Cardiac muscle cell (in vitro differentiated cells and primary cell): ENCODE measurements around the gene USP22. TPM values are rescaled to one million over a fixed set of nuclear protein-coding genes. Genes with fewer than 3 reads are reported as not detected.

Experiments
- DNase-seq, 2 donors: peaks; one replicate each; pipeline versions ENCODE4 v3.0.0 to v3.0.0-alpha.2; 2010 to 2017; ENCODE audit warnings: low read depth in 1 of 2, low spot score in 1 of 2
- H3K27ac ChIP-seq: fragments of 200-600 bp; sonication (generic); 2 replicates; pipeline ENCODE4 v1.5.1; 2016
- H3K27me3 ChIP-seq: fragments of 200-600 bp; sonication (generic); 2 replicates; pipeline ENCODE4 v1.6.0; 2016; ENCODE audit warnings: control low read depth
- H3K36me3 ChIP-seq: fragments of 200-600 bp; sonication (generic); 2 replicates; pipeline ENCODE4 v1.5.1; 2016; ENCODE audit warnings: control low read depth
- H3K4me1 ChIP-seq: fragments of 200-600 bp; sonication (generic); 2 replicates; pipeline ENCODE4 v1.8.1; 2017; ENCODE audit warnings: low read depth, mild to moderate bottlenecking, mixed run types
- H3K4me3 ChIP-seq: fragments of 200-600 bp; sonication (generic); 2 replicates; pipeline ENCODE4 v1.5.1; 2016; ENCODE audit warnings: mild to moderate bottlenecking
- H3K9me3 ChIP-seq: fragments of 200-600 bp; sonication (generic); 2 replicates; pipeline ENCODE4 v1.5.1; 2017; ENCODE audit warnings: low read depth, mild to moderate bottlenecking, control low read depth
- CTCF ChIP-seq: IDR thresholded peaks from 2 replicates; pipeline ENCODE4 v1.5.1; 2012; ENCODE audit warnings: low read depth, mild to moderate bottlenecking, low read length
- polyA plus RNA-seq: library from polyadenylated mRNA; unstranded; fragments of >200 nt; fragmentation: Nextera tagmentation; extraction: Ambion mirVana; gene quantifications from 2 replicates; pipeline ENCODE4 v1.2.1, GENCODE V29; 2016
- total RNA-seq: library from RNA; depleted of rRNA; stranded (reverse); fragments of >200 nt; gene quantifications from 2 replicates; pipeline ENCODE4 v1.2.3, GENCODE V29; 2016

USP22 gene
- total and polyA plus RNA-seq, 2 experiments from 2014 or later = 153 to 280 TPM

- DNase-seq = no peak
- TF ChIP-seq CTCF = no peak
- H3K4me3 ChIP-seq = no peak overlapping the region
- no peaks in the 10 kb centered on the region for H3K36me3 ChIP-seq
- H3K27ac ChIP-seq = no peak overlapping the region
- no peaks in the 10 kb centered on the region for H3K9me3 ChIP-seq
- no peaks in the 10 kb centered on the region for H3K27me3 ChIP-seq
- H3K4me1 ChIP-seq = peaks cover 64% of the 10 kb centered on the region
Measured at GRCh38 chr17:21035406-21035805, 7.4 kb downstream of the USP22 start.

GRCh38 chr17:21034340-21035235 lies 8.2 kb downstream of the USP22 start:
- no peak overlapping the region for H3K4me3 ChIP-seq
- H3K36me3 ChIP-seq = no peaks in the 10 kb centered on the region
- H3K27ac ChIP-seq = peak overlapping the region; percentile 55

GRCh38 chr17:21033350-21033749 lies 9.5 kb downstream of the USP22 start:
- H3K9me3 ChIP-seq = no peaks in the 10 kb centered on the region
- peak overlapping the region; percentile 2 for H3K27ac ChIP-seq
- H3K36me3 ChIP-seq = peaks cover under 1% of the 10 kb centered on the region
- TF ChIP-seq CTCF = no peak
- H3K4me1 ChIP-seq = peaks cover 60% of the 10 kb centered on the region
- H3K4me3 ChIP-seq = no peak overlapping the region
- DNase-seq = peak in 1 of 2 donors; percentile 46
- no peaks in the 10 kb centered on the region for H3K27me3 ChIP-seq

More at GRCh38 chr17:21034340-21035235, 8.2 kb downstream of the USP22 start:
- TF ChIP-seq CTCF = no peak
- Histone ChIP-seq H3K27me3 (no peaks in the 10 kb centered on the region), H3K4me1 (peaks cover 60% of the 10 kb centered on the region), H3K9me3 (no peaks in the 10 kb centered on the region)
- peak in 1 of 2 donors; percentile 51 for DNase-seq

GRCh38 chr17:21031756-21032396 lies 10.9 kb downstream of the USP22 start:
- no peak overlapping the region for H3K4me3 ChIP-seq
- no peaks in the 10 kb centered on the region for H3K9me3 ChIP-seq
- H3K27me3 ChIP-seq = no peaks in the 10 kb centered on the region
- peaks cover 13% of the 10 kb centered on the region for H3K36me3 ChIP-seq
- DNase-seq = no peak
- no peak for TF ChIP-seq CTCF
- H3K27ac ChIP-seq = peak overlapping the region; percentile 50
- peaks cover 53% of the 10 kb centered on the region for H3K4me1 ChIP-seq

- Histone ChIP-seq H3K27me3 (no peaks in the 10 kb centered on the region), H3K4me3 (no peak overlapping the region), H3K4me1 (peaks cover 44% of the 10 kb centered on the region), H3K36me3 (peaks cover 24% of the 10 kb centered on the region), H3K27ac (no peak overlapping the region), H3K9me3 (no peaks in the 10 kb centered on the region)
- no peak for TF ChIP-seq CTCF
- no peak for DNase-seq
Measured at GRCh38 chr17:21030375-21030774, 12.4 kb downstream of the USP22 start.
